K562 (cell line): Measurements from ENCODE around the gene INO80C. TPM values are rescaled to one million over a fixed set of nuclear protein-coding genes. Genes with fewer than 3 reads are reported as not detected.
A peak's percentile ranks its signal among the peaks of the same experiment; 100 is the strongest.

ENCODE experiments used
- ATAC-seq: fragments of 200-7000 bp; cut with Tn5 transposase; 3 replicates; pipeline ENCODE4 v1.9.1; 2020; ENCODE audit warnings: moderate library complexity
- Bru-seq: library from RNA; stranded (reverse); fragments of 400-500 nt; gene quantifications from one replicate; lab custom pipeline; 2021; lab: Mats Ljungman, UMichigan
- BruChase-seq, 2 experiments: library from RNA; stranded (reverse); fragments of 400-500 nt; gene quantifications; one replicate each; lab custom pipeline; 2021; lab: Mats Ljungman, UMichigan
- BruUV-seq: library from RNA; stranded (reverse); fragments of 400-500 nt; replicated peaks from 2 replicates; lab custom pipeline; 2021; lab: Mats Ljungman, UMichigan
- CTCF ChIA-PET: fragments of 300-600 bp; formaldehyde crosslinking; extraction: SDS; loops from one replicate; lab custom pipeline; 2021; ENCODE audit warnings: low intra/inter-chr PET ratio; lab: Yijun Ruan, JAX
- POLR2A ChIA-PET: fragments of 300-600, 350-650 bp; sonication (Branson Sonifier 250); formaldehyde crosslinking; extraction: SDS; loops from one replicate; lab custom pipeline; 2021; ENCODE audit warnings: antibody characterized with exemption, inconsistent platforms; lab: Yijun Ruan, JAX
- DNase-seq, 4 experiments: peaks; one replicate each; pipeline versions ENCODE4 v3.0.0 to v3.0.0-alpha.2; 2011 to 2018; ENCODE audit warnings: low spot score in 3 of 4, mixed read lengths in 3 of 4; ENCODE audit errors: extremely low read depth in 1 of 4
- FAIRE-seq: peaks from 2 replicates; lab custom pipeline; 2011; peaks lifted over from hg19 to GRCh38; lab: Jason Lieb, UNC
- H2AFZ ChIP-seq: 2 replicates; pipeline ENCODE4 v1.6.0; 2011; ENCODE audit warnings: low read depth, low read length, control low read depth, inconsistent platforms
- H3K27ac ChIP-seq: fragments of 200-600 bp; 3 replicates; pipeline ENCODE4 v1.8.0; 2011; ENCODE audit warnings: low read depth, mild to moderate bottlenecking, control low read depth, inconsistent platforms, low read length, moderate library complexity, mixed read lengths; ENCODE audit errors: extremely low read depth
- H3K27me3 ChIP-seq, 2 experiments: fragments of 300-600 bp in 1 of 2; 2 replicates in 1 of 2; 3 replicates in 1 of 2; pipeline versions ENCODE4 v1.6.0 to v1.8.0; 2011; ENCODE audit warnings: inconsistent platforms in 2 of 2, low read length in 2 of 2, mild to moderate bottlenecking in 1 of 2, mixed read lengths in 1 of 2, moderate library complexity in 1 of 2; ENCODE audit not compliant: control insufficient read depth in 2 of 2, insufficient read depth in 2 of 2
- H3K36me3 ChIP-seq: fragments of 300-600 bp; 3 replicates; pipeline ENCODE4 v1.8.0; 2011; ENCODE audit warnings: mild to moderate bottlenecking, low read length, inconsistent platforms; ENCODE audit not compliant: control insufficient read depth, insufficient read depth
- H3K4me1 ChIP-seq, 2 experiments: fragments of 200-600 bp in 1 of 2; replicated peaks in 1 of 2; 2 replicates in 1 of 2; 3 replicates in 1 of 2; pipeline versions ENCODE4 v1.5.1 to v1.8.0; 2011; ENCODE audit warnings: inconsistent platforms in 2 of 2, low read length in 2 of 2, mild to moderate bottlenecking in 1 of 2, mixed read lengths in 1 of 2, moderate library complexity in 1 of 2; ENCODE audit not compliant: control insufficient read depth in 2 of 2, insufficient read depth in 2 of 2
- H3K4me2 ChIP-seq: 2 replicates; pipeline ENCODE4 v1.6.1; 2011; ENCODE audit warnings: low read length, control low read depth, inconsistent platforms, mixed read lengths; ENCODE audit not compliant: insufficient read depth
- H3K4me3 ChIP-seq: fragments of 200-600 bp; sonication (generic), shearing (Covaris generic); 2 replicates; pipeline ENCODE4 v1.5.1; 2016; ENCODE audit warnings: control low read depth, inconsistent platforms
- H3K79me2 ChIP-seq: fragments of 200-600 bp; 3 replicates; pipeline ENCODE4 v1.8.0; 2011; ENCODE audit warnings: low read length, inconsistent platforms; ENCODE audit not compliant: control insufficient read depth, insufficient read depth
- H3K9ac ChIP-seq, 2 experiments: 2 replicates each; pipeline versions ENCODE4 v1.6.0 to v1.6.1; 2011; ENCODE audit warnings: low read depth in 2 of 2, low read length in 2 of 2, control low read depth in 1 of 2, inconsistent platforms in 1 of 2, mild to moderate bottlenecking in 1 of 2, mixed read lengths in 1 of 2; ENCODE audit not compliant: insufficient read depth in 1 of 2
- H3K9me1 ChIP-seq: one replicate; pipeline ENCODE4 v1.6.0; 2011; ENCODE audit warnings: inconsistent platforms, mild to moderate bottlenecking, low read length, moderate library complexity; ENCODE audit not compliant: control insufficient read depth, insufficient read depth
- H3K9me3 ChIP-seq: replicated peaks from 2 replicates; pipeline ENCODE4 v1.5.1; 2011; ENCODE audit warnings: low read depth, low read length, inconsistent platforms; ENCODE audit not compliant: control insufficient read depth, insufficient read depth
- H4K20me1 ChIP-seq: replicated peaks from 2 replicates; pipeline ENCODE4 v1.6.1; 2011; ENCODE audit warnings: low read length, inconsistent platforms, mixed read lengths; ENCODE audit not compliant: control insufficient read depth, insufficient read depth
- ZNF318 ChIP-seq, 2 experiments: fragments of 450-650 bp; IDR thresholded peaks; 2 replicates each; pipeline ENCODE4 v1.6.1; 2016; ENCODE audit warnings: mild to moderate bottlenecking in 2 of 2, borderline replicate concordance in 1 of 2, low read depth in 1 of 2, moderate library complexity in 1 of 2
- ZNF512 ChIP-seq: IDR thresholded peaks from 2 replicates; pipeline ENCODE4 v1.6.1; 2016; ENCODE audit warnings: missing genetic modification characterization, missing compliant biosample characterization
- WGBS: fragments of 100-300 bp; shearing (Covaris generic); methylation state at CpG from one replicate; pipeline ENCODE4 v1.1.6; 2016; ENCODE audit warnings: low coverage, mixed read lengths; ENCODE audit not compliant: insufficient coverage; ENCODE audit errors: missing lambda C conversion rate; 5-methylcytosine and 5-hydroxymethylcytosine counted together
- in situ Hi-C: fragments of 300-500 bp; cut with MboI; formaldehyde crosslinking; loops from 4 replicates; pipeline ENCODE4 v1.15.0; 2018; ENCODE audit warnings: inconsistent platforms, mixed read lengths
- intact Hi-C: fragments of 100-400 bp; cut with micrococcal nuclease; formaldehyde crosslinking; loops from 2 replicates; pipeline ENCODE4 v1.14.2; 2022
- long read RNA-seq, 3 experiments: library from polyadenylated mRNA in 2 of 3; library from RNA in 1 of 3; unstranded in 2 of 3; stranded (forward) in 1 of 3; transcript quantifications; one replicate each; pipeline ENCODE4 v2.0.0, GENCODE V29; 2019 to 2022
- polyA minus RNA-seq, 3 experiments: library from RNA; depleted of rRNA, polyadenylated mRNA; stranded (reverse); fragments of >200 nt; gene quantifications; 2 replicates each; pipeline ENCODE4 v1.2.3, GENCODE V29; 2011
- polyA plus RNA-seq, 8 experiments: library from polyadenylated mRNA; depleted of rRNA in 4 of 8; stranded (reverse) in 5 of 8; unstranded in 3 of 8; fragments of >200 nt; fragmentation: Nextera tagmentation in 2 of 8; fragmentation: Illumina TruSeq in 1 of 8; extraction: Ambion mirVana in 2 of 8; extraction: Trizol in 1 of 8; gene quantifications; 2 replicates each; pipeline versions ENCODE4 v1.2.1 to v1.2.3, GENCODE V29; 2011 to 2014; ENCODE audit warnings: inconsistent platforms in 1 of 8, missing spikeins in 1 of 8
- total RNA-seq, 7 experiments: library from RNA; depleted of rRNA in 6 of 7; stranded (reverse); fragments of >200 nt in 6 of 7; fragmentation: Illumina TruSeq in 2 of 7; extraction: Trizol in 2 of 7; gene quantifications; 2 replicates each; pipeline versions ENCODE4 v1.2.1 to v1.2.3, GENCODE V29; 2011 to 2021; ENCODE audit warnings: low replicate concordance in 1 of 7

INO80C gene
- total RNA-seq (2011; cell fraction: chromatin; rRNA removed; ENCODE audit: low replicate concordance) = 9.7 and 20.7 TPM in 2 replicates
- total RNA-seq (2011; cell fraction: nucleolus; rRNA removed) = 18.0 and 20.5 TPM in 2 replicates
- 18.2 and 19.3 TPM in 2 replicates for total RNA-seq (2011; cell fraction: nucleoplasm; rRNA removed)
- total RNA-seq (2014; rRNA removed) (14.3 and 19.8 TPM in 2 replicates), total RNA-seq (2014; rRNA removed; fragmentation: Illumina TruSeq; extraction: Trizol) (21.4 and 21.6 TPM in 2 replicates), total RNA-seq (2015; rRNA removed; fragmentation: Illumina TruSeq; extraction: Trizol) (18.8 and 19.2 TPM in 2 replicates), total RNA-seq (2021) (42.1 and 46.6 TPM in 2 replicates), polyA plus RNA-seq (2011; rRNA removed) (33.6 and 34.8 TPM in 2 replicates), polyA plus RNA-seq (2014; fragmentation: Illumina TruSeq; extraction: Trizol) (46.6 and 49.8 TPM in 2 replicates), polyA plus RNA-seq (2014; fragmentation: Nextera tagmentation; extraction: Ambion mirVana) (10 to 100 TPM; 51.3 to 53.3 TPM), polyA plus RNA-seq (2014; rRNA removed) (35.3 and 52.2 TPM in 2 replicates), polyA minus RNA-seq (2011; rRNA and poly(A)+ RNA removed) (13.7 and 16.1 TPM in 2 replicates), Bru-seq, nascent RNA (percentile 60 among the genes with signal in this experiment), BruChase-seq, experiment 1, labeled RNA remaining after a 2-hour chase (percentile 63 among the genes with signal in this experiment), BruChase-seq, experiment 2, labeled RNA remaining after a 6-hour chase (percentile 72 among the genes with signal in this experiment)
- polyA plus RNA-seq (2011; cell fraction: cytosol; rRNA removed) = 27.0 and 27.2 TPM in 2 replicates
- 22.8 and 24.3 TPM in 2 replicates for polyA plus RNA-seq (2011; cell fraction: nucleus; rRNA removed)
- polyA plus RNA-seq (2012) = 25.2 and 34.8 TPM in 2 replicates
- 7.3 and 9.1 TPM in 2 replicates for polyA minus RNA-seq (2011; cell fraction: cytosol; rRNA and poly(A)+ RNA removed)
- 10.4 and 14.7 TPM in 2 replicates for polyA minus RNA-seq (2011; cell fraction: nucleus; rRNA and poly(A)+ RNA removed)
- long read RNA-seq, experiment 1, transcript INO80C-202 (5 exons, 974 nt) = major isoform, 26 of 35 reads
- long read RNA-seq, experiment 1, partial matches to known transcripts = 0 of 35 reads
- long read RNA-seq, experiment 1, other reads (novel, unspliced or antisense) = 5 of 35 reads
- long read RNA-seq, experiment 2, transcript INO80C-202 (5 exons, 974 nt) = major isoform, 23 of 29 reads
- long read RNA-seq, experiment 2, partial matches to known transcripts = 1 of 29 reads
- long read RNA-seq, experiment 2, other reads (novel, unspliced or antisense) = 2 of 29 reads
- long read RNA-seq, experiment 3, transcript INO80C-202 (5 exons, 974 nt) = major isoform, 28 of 38 reads
- long read RNA-seq, experiment 3, partial matches to known transcripts = 0 of 38 reads
- long read RNA-seq, experiment 3, other reads (novel, unspliced or antisense) = 4 of 38 reads

GRCh38 chr18:35497370-35498197, at the start of gene INO80C:
TSS of gene INO80C (minus strand) at chr18:35497960. CDS start at chr18:35497874, 86 bp downstream.
- intact Hi-C loops = loop anchor here (1.0 to 10.0 kb wide), 3 partner anchors 93 to 387 kb away; no protein-coding TSS in a partner anchor
- WGBS = under 1% methylated on average over 60 of the region's 61 CpGs
- Histone ChIP-seq H3K4me3 (peak within 1 kb of the TSS; percentile 70), H3K9me1 (no peaks in the 10 kb centered on the region), H2AFZ (peak within 1 kb of the TSS; percentile 97), H3K27me3 (no peaks in the 10 kb centered on the region), H3K9ac (peak within 1 kb of the TSS; percentile 92 to 93), H3K4me1 (peaks cover 8 to 30% of the 10 kb centered on the region in 2 experiments; a peak in 4 of 5 replicates), H4K20me1 (no peaks in the 10 kb centered on the region), H3K27ac (peak within 1 kb of the TSS; percentile 96), H3K9me3 (no peaks in the 10 kb centered on the region), H3K36me3 (no peaks in the 10 kb centered on the region; the same call in 2 of the 3 replicates), H3K4me2 (peak within 1 kb of the TSS; percentile 98), H3K79me2 (peaks cover 46% of the 10 kb centered on the region)
- peak; percentile 96 for ATAC-seq
- peak; percentile 88 for FAIRE-seq
- CTCF ChIA-PET = no interaction called here
- POLR2A ChIA-PET = interaction anchor here (0.6 to 2.4 kb wide), 19 partner anchors 8 to 486 kb away, joined by 3 to 16 read pairs (median 3); no protein-coding TSS in a partner anchor
- in situ Hi-C loops = no loop called here
- BruUV-seq = TSS peak; percentile 99
- peak; percentile 94 to 97 (median 94) for DNase-seq
- TF ChIP-seq ZNF318 (IDR thresholded peaks at IDR 0.05; ENCODE audit: borderline replicate concordance in 1 of 2, low read depth in 1 of 2) (peak in 1 of 2 experiments; percentile 75; a peak in 1 of 4 replicates), ZNF512 (tag) (no peak)
